IMR-90 (cell line): Measurements from ENCODE around the gene ARHGAP10. TPM values are rescaled to one million over a fixed set of nuclear protein-coding genes. Genes with fewer than 3 reads are reported as not detected.

Experiments
- ATAC-seq: fragments of 200-7000 bp; cut with Tn5 transposase; 2 replicates; pipeline ENCODE4 v1.9.1; 2020; ENCODE audit warnings: low read depth, mild to moderate bottlenecking, moderate library complexity
- BruUV-seq: library from RNA; stranded (reverse); fragments of 400-500 nt; replicated peaks from 2 replicates; lab custom pipeline; 2021; lab: Mats Ljungman, UMichigan
- CTCF ChIA-PET: fragments of 300-600 bp; formaldehyde crosslinking; extraction: SDS; loops from one replicate; lab custom pipeline; 2021; ENCODE audit warnings: antibody characterized with exemption; lab: Yijun Ruan, JAX
- POLR2A ChIA-PET: fragments of 300-600 bp; sonication (Branson Sonifier 250); formaldehyde crosslinking; loops from one replicate; lab custom pipeline; 2022; ENCODE audit warnings: antibody characterized with exemption; ENCODE audit not compliant: unreplicated experiment; lab: Charles Lee
- DNase-seq: peaks from one replicate; pipeline ENCODE4 v3.0.0; 2013
- H2AFZ ChIP-seq: replicated peaks from 2 replicates; pipeline ENCODE3; 2013; ENCODE audit warnings: low read length, mild to moderate bottlenecking; ENCODE audit not compliant: poor library complexity
- H2AK5ac ChIP-seq: 2 replicates; pipeline ENCODE4 v1.6.1; 2013; ENCODE audit warnings: low read depth, low read length, inconsistent platforms
- H2AK9ac ChIP-seq: replicated peaks from 2 replicates; pipeline ENCODE3; 2013; ENCODE audit warnings: mild to moderate bottlenecking, low read depth, low read length, moderate library complexity; ENCODE audit not compliant: poor library complexity
- H2BK120ac ChIP-seq: 2 replicates; pipeline ENCODE4 v1.6.1; 2013; ENCODE audit warnings: low read depth, low read length, inconsistent platforms
- H2BK15ac ChIP-seq: 3 replicates; pipeline ENCODE4 v1.6.1; 2013; ENCODE audit warnings: low read depth, low read length, inconsistent platforms
- H2BK20ac ChIP-seq: 2 replicates; pipeline ENCODE4 v1.6.1; 2013; ENCODE audit warnings: low read depth, mild to moderate bottlenecking, inconsistent platforms, low read length, moderate library complexity
- H2BK5ac ChIP-seq: 2 replicates; pipeline ENCODE4 v1.6.1; 2013; ENCODE audit warnings: mild to moderate bottlenecking, low read depth, low read length, inconsistent platforms; ENCODE audit not compliant: poor library complexity, severe bottlenecking
- H3K14ac ChIP-seq: replicated peaks from 2 replicates; pipeline ENCODE4 v1.6.1; 2013; ENCODE audit warnings: low read depth, low read length, inconsistent platforms
- H3K18ac ChIP-seq: 2 replicates; pipeline ENCODE4 v1.6.1; 2013; ENCODE audit warnings: low read depth, low read length, control low read depth
- H3K23ac ChIP-seq: 2 replicates; pipeline ENCODE4 v1.6.1; 2013; ENCODE audit warnings: low read depth, low read length, inconsistent platforms
- H3K27ac ChIP-seq: 2 replicates; pipeline ENCODE4 v1.5.1; 2013; ENCODE audit warnings: mild to moderate bottlenecking, control low read depth, low read length; ENCODE audit not compliant: insufficient read depth
- H3K27me3 ChIP-seq: 2 replicates; pipeline ENCODE4 v1.6.1; 2013; ENCODE audit warnings: low read length; ENCODE audit not compliant: control insufficient read depth, insufficient read depth
- H3K36me3 ChIP-seq: 2 replicates; pipeline ENCODE4 v1.6.1; 2013; ENCODE audit warnings: low read length, mixed read lengths; ENCODE audit not compliant: control insufficient read depth, insufficient read depth
- H3K4ac ChIP-seq: 2 replicates; pipeline ENCODE4 v1.6.1; 2013; ENCODE audit warnings: low read depth, low read length, inconsistent platforms
- H3K4me1 ChIP-seq: 2 replicates; pipeline ENCODE4 v1.6.1; 2013; ENCODE audit warnings: low read length, mixed read lengths; ENCODE audit not compliant: control insufficient read depth, insufficient read depth
- H3K4me2 ChIP-seq: 2 replicates; pipeline ENCODE4 v1.6.1; 2013; ENCODE audit warnings: low read depth, mild to moderate bottlenecking, control low read depth, low read length, moderate library complexity
- H3K4me3 ChIP-seq: 2 replicates; pipeline ENCODE4 v1.5.1; 2013; ENCODE audit warnings: low read depth, mild to moderate bottlenecking, control low read depth, low read length, moderate library complexity; ENCODE audit not compliant: insufficient read depth
- H3K56ac ChIP-seq: 2 replicates; pipeline ENCODE4 v1.6.1; 2013; ENCODE audit warnings: low read length, inconsistent platforms; ENCODE audit not compliant: insufficient read depth; ENCODE audit errors: extremely low read depth
- H3K79me1 ChIP-seq, 2 experiments: 2 replicates each; pipeline ENCODE4 v1.6.1; 2013; ENCODE audit warnings: low read length in 2 of 2, inconsistent platforms in 1 of 2, low read depth in 1 of 2
- H3K9ac ChIP-seq: 2 replicates; pipeline ENCODE4 v1.6.1; 2013; ENCODE audit warnings: low read depth, low read length, control low read depth
- H3K9me1 ChIP-seq: 2 replicates; pipeline ENCODE4 v1.6.1; 2013; ENCODE audit warnings: low read length, inconsistent platforms; ENCODE audit not compliant: insufficient read depth
- H3K9me3 ChIP-seq: 2 replicates; pipeline ENCODE4 v1.6.1; 2013; ENCODE audit warnings: low read length; ENCODE audit not compliant: control insufficient read depth, insufficient read depth
- H4K20me1 ChIP-seq: 2 replicates; pipeline ENCODE4 v1.6.1; 2013; ENCODE audit warnings: low read length, inconsistent platforms; ENCODE audit not compliant: insufficient read depth
- H4K5ac ChIP-seq: 2 replicates; pipeline ENCODE4 v1.6.1; 2013; ENCODE audit warnings: mild to moderate bottlenecking, low read depth, low read length, control low read depth
- H4K8ac ChIP-seq, 2 experiments: 2 replicates each; pipeline ENCODE4 v1.6.1; 2013; ENCODE audit warnings: low read depth in 2 of 2, low read length in 2 of 2, control low read depth in 1 of 2, inconsistent platforms in 1 of 2
- H4K91ac ChIP-seq: 2 replicates; pipeline ENCODE4 v1.6.1; 2013; ENCODE audit warnings: low read depth, low read length, inconsistent platforms; ENCODE audit not compliant: insufficient read depth
- BHLHE40 ChIP-seq: fragments of 150-350 bp; IDR thresholded peaks from 2 replicates; pipeline ENCODE4 v1.6.1; 2016; ENCODE audit warnings: mild to moderate bottlenecking, low read depth, low read length
- CEBPB ChIP-seq: IDR thresholded peaks from 2 replicates; pipeline ENCODE4 v1.6.1; 2012; ENCODE audit warnings: low read depth, low read length, improper control_type of control experiment
- CHD1 ChIP-seq: IDR thresholded peaks from 2 replicates; pipeline ENCODE4 v1.6.1; 2012; ENCODE audit warnings: low read depth, low read length, improper control_type of control experiment
- CTCF ChIP-seq: conservative IDR thresholded peaks from 2 replicates; pipeline ENCODE4 v1.5.1; 2012; ENCODE audit warnings: mild to moderate bottlenecking, low read depth, low read length, improper control_type of control experiment
- ELK1 ChIP-seq: fragments of 150-350 bp; IDR thresholded peaks from 2 replicates; pipeline ENCODE4 v1.6.1; 2016; ENCODE audit warnings: low read depth, mild to moderate bottlenecking, low read length, moderate library complexity, borderline replicate concordance
- FOS ChIP-seq: fragments of 150-350 bp; IDR thresholded peaks from 2 replicates; pipeline ENCODE4 v1.6.1; 2016; ENCODE audit warnings: low read depth, low read length
- MAFK ChIP-seq: IDR thresholded peaks from 2 replicates; pipeline ENCODE4 v1.6.1; 2012; ENCODE audit warnings: low read depth, low read length, improper control_type of control experiment
- MAZ ChIP-seq: IDR thresholded peaks from 2 replicates; pipeline ENCODE4 v1.6.1; 2012; ENCODE audit warnings: low read depth, mild to moderate bottlenecking, low read length, improper control_type of control experiment, moderate library complexity, borderline replicate concordance
- MXI1 ChIP-seq: IDR thresholded peaks from 2 replicates; pipeline ENCODE4 v1.6.1; 2012; ENCODE audit warnings: low read depth, mild to moderate bottlenecking, low read length, moderate library complexity, borderline replicate concordance
- NFE2L2 ChIP-seq: fragments of 150-350 bp; IDR thresholded peaks from 2 replicates; pipeline ENCODE4 v1.6.1; 2016; ENCODE audit warnings: low read depth, mild to moderate bottlenecking, low read length
- POLR2A ChIP-seq: IDR thresholded peaks from 2 replicates; pipeline ENCODE4 v1.6.1; 2012; ENCODE audit warnings: mild to moderate bottlenecking, low read depth, low read length
- RAD21 ChIP-seq: IDR thresholded peaks from 2 replicates; pipeline ENCODE4 v1.6.1; 2012; ENCODE audit warnings: low read length, improper control_type of control experiment
- RCOR1 ChIP-seq: IDR thresholded peaks from 2 replicates; pipeline ENCODE4 v1.6.1; 2012; ENCODE audit warnings: mild to moderate bottlenecking, low read length, improper control_type of control experiment; ENCODE audit not compliant: insufficient replicate concordance
- RFX5 ChIP-seq: IDR thresholded peaks from 2 replicates; pipeline ENCODE4 v1.8.0; 2012; ENCODE audit warnings: low read depth, mild to moderate bottlenecking, low read length, moderate library complexity
- SMC3 ChIP-seq: fragments of 150-350 bp; IDR thresholded peaks from 2 replicates; pipeline ENCODE4 v1.6.1; 2016; ENCODE audit warnings: low read depth, mild to moderate bottlenecking, antibody characterized with exemption, low read length, moderate library complexity
- USF2 ChIP-seq: fragments of 150-350 bp; IDR thresholded peaks from 2 replicates; pipeline ENCODE4 v1.6.1; 2017; ENCODE audit warnings: mild to moderate bottlenecking, antibody characterized with exemption, low read length, low read depth
- WGBS, 2 experiments: methylation state at CpG; one replicate each; pipeline versions ENCODE4 v1.1.5 to v1.1.7; 2013; ENCODE audit warnings: missing lambda C conversion rate in 2 of 2; ENCODE audit not compliant: insufficient read length in 1 of 2; ENCODE audit errors: extremely low coverage in 2 of 2; 5-methylcytosine and 5-hydroxymethylcytosine counted together
- dilution Hi-C: fragments of 300-500 bp; cut with HindIII; formaldehyde crosslinking; loops from one replicate; pipeline ENCODE4 v1.14.3; 2018; ENCODE audit warnings: low sequenced_read_pairs; ENCODE audit not compliant: unreplicated experiment
- in situ Hi-C: fragments of 300-500 bp; cut with MboI; formaldehyde crosslinking; loops from 3 replicates; pipeline ENCODE4 v1.14.3; 2019; ENCODE audit warnings: low sequenced_read_pairs, inconsistent platforms, mixed read lengths
- intact Hi-C: fragments of 100-400 bp; cut with micrococcal nuclease; formaldehyde crosslinking; loops from 2 replicates; pipeline ENCODE4 v1.10.0; 2022
- polyA plus RNA-seq, 3 experiments: library from polyadenylated mRNA; depleted of rRNA; stranded (reverse); fragments of >200 nt; gene quantifications; 2 replicates each; pipeline ENCODE4 v1.2.3, GENCODE V29; 2012; ENCODE audit warnings: low replicate concordance in 1 of 3
- total RNA-seq: library from RNA; depleted of rRNA; stranded (reverse); fragments of >200 nt; gene quantifications from 2 replicates; pipeline ENCODE4 v1.2.3, GENCODE V29; 2012

The ARHGAP10 gene
- total and polyA plus RNA-seq, 2 of the 4 experiments (the other 2 are of a cell fraction), result 27.1 to 29.4 TPM

- ATAC-seq (no peak), DNase-seq (peak; percentile 23)
- dilution Hi-C loops (no loop called here), in situ Hi-C loops (no loop called here), intact Hi-C loops (no loop called here)
- no peak overlapping the region for H2BK120ac ChIP-seq
- no CpG with 5 or more reads among the region's 11 CpGs for WGBS, 2 experiments
- no peak overlapping the region for H3K27ac ChIP-seq
- no peak overlapping the region for H2AK9ac ChIP-seq
- H3K4me2 ChIP-seq, result no peak overlapping the region
- no peak for TF ChIP-seq BHLHE40
- no peak for TF ChIP-seq MAFK
- TF ChIP-seq CHD1, result no peak
- no peak for TF ChIP-seq RFX5
- no peak for TF ChIP-seq SMC3
- no peak for TF ChIP-seq CTCF
- no peak for TF ChIP-seq NFE2L2
- no peak for TF ChIP-seq RAD21
- TF ChIP-seq USF2, result no peak
- no peak for TF ChIP-seq CEBPB
- TF ChIP-seq ELK1, result no peak
- TF ChIP-seq POLR2A, result no peak
- no peak for TF ChIP-seq FOS
- TF ChIP-seq MAZ, result no peak
- no peak for TF ChIP-seq RCOR1
- no peak for TF ChIP-seq MXI1
- no peak overlapping the region for H4K91ac ChIP-seq
- H2AK5ac ChIP-seq, result no peak overlapping the region
- no peak overlapping the region for H2BK5ac ChIP-seq
- no peaks in the 10 kb centered on the region for H3K27me3 ChIP-seq
- H3K14ac ChIP-seq, result no peak overlapping the region
- H3K36me3 ChIP-seq, result peaks cover 8% of the 10 kb centered on the region
- H3K9me1 ChIP-seq, result peaks cover 13% of the 10 kb centered on the region
- H3K23ac ChIP-seq, result no peak overlapping the region
- H2AFZ ChIP-seq, result no peak overlapping the region
- H3K9me3 ChIP-seq, result no peaks in the 10 kb centered on the region
- H4K5ac ChIP-seq, result no peak overlapping the region
- POLR2A ChIA-PET, result no interaction called here
- no TSS peak for BruUV-seq
- H3K4me1 ChIP-seq, result peaks cover 6% of the 10 kb centered on the region; the same call in 1 of the 2 replicates
- H3K4ac ChIP-seq, result no peak overlapping the region
- H4K20me1 ChIP-seq, result peaks cover 17% of the 10 kb centered on the region
- no peak overlapping the region for H3K4me3 ChIP-seq
- no peak overlapping the region for H3K56ac ChIP-seq
- H2BK15ac ChIP-seq, result no peak overlapping the region
- no peak overlapping the region for H4K8ac ChIP-seq
- H3K79me1 ChIP-seq, result peaks cover 26 to 30% of the 10 kb centered on the region in 2 experiments
- H2BK20ac ChIP-seq, result no peak overlapping the region
- no peak overlapping the region for H3K9ac ChIP-seq
- no peak overlapping the region for H3K18ac ChIP-seq
- CTCF ChIA-PET, result interaction anchor here (0.6 to 0.8 kb wide), 2 partner anchors 11 to 1321 kb away, joined by 3 read pairs; no protein-coding TSS in a partner anchor
These were observed 321.6 kb downstream of the ARHGAP10 start for GRCh38 chr4:148053298-148054003.
